Transverse colon (tissue), 4 donors: Measurements from ENCODE around the gene FZD2. TPM values are rescaled to one million over a fixed set of nuclear protein-coding genes. Genes with fewer than 3 reads are reported as not detected.
A peak's percentile ranks its signal among the peaks of the same experiment; 100 is the strongest.

Source experiments
- DNase-seq: peaks from one replicate; pipeline ENCODE4 v3.0.0-alpha.2; 2019
- H3K27ac ChIP-seq, 4 donors: fragments of 200-600 bp; sonication (generic); 2 replicates each; pipeline ENCODE4 v1.5.1; 2016 to 2018; ENCODE audit warnings: inconsistent platforms in 4 of 4
- H3K27me3 ChIP-seq: fragments of 200-600 bp; sonication (generic); 2 replicates; pipeline ENCODE4 v1.5.1; 2017; ENCODE audit warnings: inconsistent platforms
- H3K36me3 ChIP-seq, 4 donors: fragments of 200-600 bp; sonication (generic); 2 replicates each; pipeline ENCODE4 v1.5.1; 2017 to 2019; ENCODE audit warnings: inconsistent platforms in 4 of 4
- H3K4me1 ChIP-seq, 4 donors: fragments of 200-600 bp; sonication (generic); 2 replicates each; pipeline ENCODE4 v1.5.1; 2017 to 2020; ENCODE audit warnings: inconsistent platforms in 4 of 4
- H3K4me3 ChIP-seq, 4 donors: fragments of 200-600 bp; sonication (generic); 1 replicate in 1 of 4; 2 replicates in 3 of 4; pipeline versions ENCODE4 v1.5.1 to v1.6.1; 2017 to 2019; ENCODE audit warnings: inconsistent platforms in 4 of 4
- H3K9me3 ChIP-seq, 2 donors: fragments of 200-600 bp; sonication (generic); 2 replicates each; pipeline ENCODE4 v1.5.1; 2017 to 2019; ENCODE audit warnings: inconsistent platforms in 2 of 2
- EP300 ChIP-seq: sonication (generic); formaldehyde crosslinking; IDR thresholded peaks from one replicate; pipeline ENCODE4 v1.6.1; 2017; ENCODE audit warnings: antibody characterized with exemption, low read depth
- POLR2A ChIP-seq: fragments of 450-650 bp; IDR thresholded peaks from one replicate; pipeline ENCODE4 v1.6.1; 2016; ENCODE audit warnings: antibody characterized with exemption, mild to moderate bottlenecking, moderate library complexity
- POLR2AphosphoS5 ChIP-seq, 3 donors: sonication (generic); formaldehyde crosslinking; IDR thresholded peaks; one replicate each; pipeline ENCODE4 v1.6.1; 2016; ENCODE audit warnings: antibody characterized with exemption in 3 of 3
- WGBS, 2 donors: methylation state at CpG; one replicate each; pipeline ENCODE4 v1.1.5; 2018; ENCODE audit warnings: low coverage in 1 of 2; 5-methylcytosine and 5-hydroxymethylcytosine counted together
- in situ Hi-C, 4 donors: fragments of 200-750 bp; cut with MboI; loops; one replicate each; pipeline versions ENCODE4 v1.15.0 to v1.15.1; 2017; ENCODE audit warnings: low sequenced_read_pairs in 3 of 4, low pct_ligation_motif_present in 1 of 4, low pct_unique_long_range_greater_than_20kb in 1 of 4
- intact Hi-C: fragments of 100-400 bp; cut with DNase I; formaldehyde crosslinking; loops from one replicate; pipeline ENCODE4 v1.15.1; 2023; ENCODE audit warnings: low total_unique reads
- total RNA-seq, 4 donors: library from RNA; depleted of rRNA; stranded (reverse); fragments of >200 nt; gene quantifications; one replicate each; pipeline ENCODE4 v1.1.0, GENCODE V29; 2016
- TF ChIP-seq, protein P1 (sequence below), 5 experiments: fragments of 200-600 bp in 3 of 5; fragments of 450-650 bp in 2 of 5; sonication (generic) in 3 of 5; IDR thresholded peaks; 1 replicate in 2 of 5; 2 replicates in 3 of 5; pipeline ENCODE4 v1.5.1; 2016 to 2017; ENCODE audit warnings: antibody characterized with exemption in 5 of 5, inconsistent platforms in 3 of 5, mild to moderate bottlenecking in 2 of 5, moderate library complexity in 1 of 5

The FZD2 gene
- total RNA-seq, 4 donors from 2014 or later: 0.41 to 1.3 TPM; not detected in 2

DNA sequence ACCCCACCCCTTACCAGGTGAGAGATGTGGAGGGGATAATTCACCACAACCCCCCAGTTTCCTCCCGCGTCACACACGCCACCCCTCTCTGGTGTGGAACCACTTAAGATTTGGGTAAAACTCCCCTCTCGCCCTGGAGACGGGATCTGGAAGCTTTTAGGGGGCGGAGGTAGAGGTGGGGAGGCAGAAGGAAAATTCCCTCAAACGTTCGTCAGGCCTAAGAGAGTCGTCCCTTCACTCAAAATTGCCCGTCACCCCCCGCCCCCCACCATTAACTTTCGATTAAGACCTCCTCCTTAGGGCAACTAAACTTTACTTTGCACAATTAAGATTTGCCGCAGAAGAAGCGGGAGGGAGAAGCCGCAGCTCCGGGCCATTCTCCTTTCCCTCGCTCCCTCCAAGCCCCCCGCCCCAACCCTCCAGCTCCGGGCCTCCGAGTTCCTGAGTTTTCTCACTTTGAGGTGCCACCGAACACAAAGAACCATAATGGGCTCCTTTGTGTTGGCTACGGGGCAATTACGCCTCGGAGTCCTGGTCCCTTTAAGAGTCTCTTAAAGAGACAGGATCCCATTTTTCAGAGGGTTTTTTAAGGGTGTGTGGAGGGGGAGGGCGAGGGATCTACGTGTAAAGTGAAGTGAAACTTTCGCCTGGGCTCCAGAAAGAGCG lies 985 bp upstream of the FZD2 start:
- H3K4me3 ChIP-seq: peak overlapping the region; percentile 38 to 62 (median 49)
- peaks cover 63% of the 10 kb centered on the region for H3K27me3 ChIP-seq
- 0 to 1% methylated on average over 13 to 28 of the region's 28 CpGs for WGBS, 2 donors
- peak; percentile 47 for DNase-seq
- peaks cover 0 to 35% (median 7%) of the 10 kb centered on the region in 4 donors for H3K4me1 ChIP-seq
- TF ChIP-seq, protein P1, sequence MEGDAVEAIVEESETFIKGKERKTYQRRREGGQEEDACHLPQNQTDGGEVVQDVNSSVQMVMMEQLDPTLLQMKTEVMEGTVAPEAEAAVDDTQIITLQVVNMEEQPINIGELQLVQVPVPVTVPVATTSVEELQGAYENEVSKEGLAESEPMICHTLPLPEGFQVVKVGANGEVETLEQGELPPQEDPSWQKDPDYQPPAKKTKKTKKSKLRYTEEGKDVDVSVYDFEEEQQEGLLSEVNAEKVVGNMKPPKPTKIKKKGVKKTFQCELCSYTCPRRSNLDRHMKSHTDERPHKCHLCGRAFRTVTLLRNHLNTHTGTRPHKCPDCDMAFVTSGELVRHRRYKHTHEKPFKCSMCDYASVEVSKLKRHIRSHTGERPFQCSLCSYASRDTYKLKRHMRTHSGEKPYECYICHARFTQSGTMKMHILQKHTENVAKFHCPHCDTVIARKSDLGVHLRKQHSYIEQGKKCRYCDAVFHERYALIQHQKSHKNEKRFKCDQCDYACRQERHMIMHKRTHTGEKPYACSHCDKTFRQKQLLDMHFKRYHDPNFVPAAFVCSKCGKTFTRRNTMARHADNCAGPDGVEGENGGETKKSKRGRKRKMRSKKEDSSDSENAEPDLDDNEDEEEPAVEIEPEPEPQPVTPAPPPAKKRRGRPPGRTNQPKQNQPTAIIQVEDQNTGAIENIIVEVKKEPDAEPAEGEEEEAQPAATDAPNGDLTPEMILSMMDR (IDR thresholded peaks at IDR 0.05): no peak
- TF ChIP-seq EP300 (no peak), POLR2AphosphoS5 (IDR thresholded peaks at IDR 0.05) (no peak), POLR2A (no peak)
- peak overlapping the region; percentile 73 to 82 (median 76) for H3K27ac ChIP-seq
- H3K9me3 ChIP-seq: no peaks in the 10 kb centered on the region
- no peaks in the 10 kb centered on the region for H3K36me3 ChIP-seq
- intact Hi-C loops: no loop called here
- in situ Hi-C loops: no loop called here

DNA sequence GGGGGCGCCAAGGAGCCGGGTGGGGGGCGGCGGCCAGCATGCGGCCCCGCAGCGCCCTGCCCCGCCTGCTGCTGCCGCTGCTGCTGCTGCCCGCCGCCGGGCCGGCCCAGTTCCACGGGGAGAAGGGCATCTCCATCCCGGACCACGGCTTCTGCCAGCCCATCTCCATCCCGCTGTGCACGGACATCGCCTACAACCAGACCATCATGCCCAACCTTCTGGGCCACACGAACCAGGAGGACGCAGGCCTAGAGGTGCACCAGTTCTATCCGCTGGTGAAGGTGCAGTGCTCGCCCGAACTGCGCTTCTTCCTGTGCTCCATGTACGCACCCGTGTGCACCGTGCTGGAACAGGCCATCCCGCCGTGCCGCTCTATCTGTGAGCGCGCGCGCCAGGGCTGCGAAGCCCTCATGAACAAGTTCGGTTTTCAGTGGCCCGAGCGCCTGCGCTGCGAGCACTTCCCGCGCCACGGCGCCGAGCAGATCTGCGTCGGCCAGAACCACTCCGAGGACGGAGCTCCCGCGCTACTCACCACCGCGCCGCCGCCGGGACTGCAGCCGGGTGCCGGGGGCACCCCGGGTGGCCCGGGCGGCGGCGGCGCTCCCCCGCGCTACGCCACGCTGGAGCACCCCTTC lies 484 bp downstream of the FZD2 start:
- TF ChIP-seq, protein P1 (IDR thresholded peaks at IDR 0.05): no peak
- TF ChIP-seq POLR2A (no peak), POLR2AphosphoS5 (IDR thresholded peaks at IDR 0.05) (no peak), EP300 (no peak)
- peaks cover 74% of the 10 kb centered on the region for H3K27me3 ChIP-seq
- no peaks in the 10 kb centered on the region for H3K36me3 ChIP-seq
- DNase-seq: peak; percentile 33
- in situ Hi-C loops: no loop called here
- H3K4me1 ChIP-seq: peaks cover 0 to 35% (median 7%) of the 10 kb centered on the region in 4 donors
- 4% methylated on average over 25 of the region's 69 CpGs; no CpG with 5 or more reads in 1 of the 2 donors for WGBS, 2 donors
- peak overlapping the region; percentile 73 to 82 (median 76) for H3K27ac ChIP-seq
- intact Hi-C loops: no loop called here
- H3K4me3 ChIP-seq: peak overlapping the region; percentile 23 to 62 (median 43)
- no peaks in the 10 kb centered on the region for H3K9me3 ChIP-seq

DNA sequence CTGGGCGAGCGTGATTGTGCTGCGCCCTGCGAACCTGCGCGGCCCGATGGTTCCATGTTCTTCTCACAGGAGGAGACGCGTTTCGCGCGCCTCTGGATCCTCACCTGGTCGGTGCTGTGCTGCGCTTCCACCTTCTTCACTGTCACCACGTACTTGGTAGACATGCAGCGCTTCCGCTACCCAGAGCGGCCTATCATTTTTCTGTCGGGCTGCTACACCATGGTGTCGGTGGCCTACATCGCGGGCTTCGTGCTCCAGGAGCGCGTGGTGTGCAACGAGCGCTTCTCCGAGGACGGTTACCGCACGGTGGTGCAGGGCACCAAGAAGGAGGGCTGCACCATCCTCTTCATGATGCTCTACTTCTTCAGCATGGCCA lies 1.0 kb downstream of the FZD2 start:
- in situ Hi-C loops: no loop called here
- H3K27ac ChIP-seq: peak overlapping the region in 3 of 4 donors; percentile 73 to 82 (median 76)
- WGBS, 2 donors: 54% methylated on average over 31 of the region's 31 CpGs; no CpG with 5 or more reads in 1 of the 2 donors
- peaks cover 74% of the 10 kb centered on the region for H3K27me3 ChIP-seq
- H3K36me3 ChIP-seq: no peaks in the 10 kb centered on the region
- intact Hi-C loops: no loop called here
- TF ChIP-seq EP300 (no peak), POLR2A (no peak), POLR2AphosphoS5 (IDR thresholded peaks at IDR 0.05) (no peak)
- TF ChIP-seq, protein P1 (IDR thresholded peaks at IDR 0.05): no peak
- no peaks in the 10 kb centered on the region for H3K9me3 ChIP-seq
- peak overlapping the region in 2 of 4 donors; percentile 48 to 62 for H3K4me3 ChIP-seq
- DNase-seq: no peak
- peaks cover 0 to 35% (median 7%) of the 10 kb centered on the region in 4 donors for H3K4me1 ChIP-seq
